ENCODE data around the gene SUCLG2.

Gene SUCLG2

DNA sequence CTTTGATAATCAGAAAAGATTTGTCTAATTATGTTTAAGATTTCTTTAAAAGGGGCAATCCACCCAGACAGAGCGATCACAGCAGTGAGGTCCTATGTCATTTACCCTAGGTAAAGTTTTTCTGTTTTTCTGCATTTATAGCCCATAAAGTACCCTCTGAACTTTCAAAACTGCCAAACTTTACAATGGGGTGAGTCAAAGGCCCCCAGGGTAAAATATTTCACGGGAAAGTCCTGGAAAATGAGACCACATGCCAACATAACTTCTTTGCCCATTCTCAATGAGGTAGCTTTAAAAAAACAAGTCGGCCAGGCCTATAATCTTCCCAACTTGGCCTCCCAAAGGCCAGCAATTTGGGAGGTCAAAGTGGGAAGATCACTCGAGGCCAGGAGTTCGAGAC, 53.0 kb downstream of the SUCLG2 start:
- TF ChIP-seq, protein P1, sequence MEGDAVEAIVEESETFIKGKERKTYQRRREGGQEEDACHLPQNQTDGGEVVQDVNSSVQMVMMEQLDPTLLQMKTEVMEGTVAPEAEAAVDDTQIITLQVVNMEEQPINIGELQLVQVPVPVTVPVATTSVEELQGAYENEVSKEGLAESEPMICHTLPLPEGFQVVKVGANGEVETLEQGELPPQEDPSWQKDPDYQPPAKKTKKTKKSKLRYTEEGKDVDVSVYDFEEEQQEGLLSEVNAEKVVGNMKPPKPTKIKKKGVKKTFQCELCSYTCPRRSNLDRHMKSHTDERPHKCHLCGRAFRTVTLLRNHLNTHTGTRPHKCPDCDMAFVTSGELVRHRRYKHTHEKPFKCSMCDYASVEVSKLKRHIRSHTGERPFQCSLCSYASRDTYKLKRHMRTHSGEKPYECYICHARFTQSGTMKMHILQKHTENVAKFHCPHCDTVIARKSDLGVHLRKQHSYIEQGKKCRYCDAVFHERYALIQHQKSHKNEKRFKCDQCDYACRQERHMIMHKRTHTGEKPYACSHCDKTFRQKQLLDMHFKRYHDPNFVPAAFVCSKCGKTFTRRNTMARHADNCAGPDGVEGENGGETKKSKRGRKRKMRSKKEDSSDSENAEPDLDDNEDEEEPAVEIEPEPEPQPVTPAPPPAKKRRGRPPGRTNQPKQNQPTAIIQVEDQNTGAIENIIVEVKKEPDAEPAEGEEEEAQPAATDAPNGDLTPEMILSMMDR (IDR thresholded peaks at IDR 0.05; ENCODE audit: control insufficient read depth, insufficient read depth, low read depth, low read length, missing control alignments): no peak
- DNase-seq (ENCODE audit: low read depth): no peak

DNA sequence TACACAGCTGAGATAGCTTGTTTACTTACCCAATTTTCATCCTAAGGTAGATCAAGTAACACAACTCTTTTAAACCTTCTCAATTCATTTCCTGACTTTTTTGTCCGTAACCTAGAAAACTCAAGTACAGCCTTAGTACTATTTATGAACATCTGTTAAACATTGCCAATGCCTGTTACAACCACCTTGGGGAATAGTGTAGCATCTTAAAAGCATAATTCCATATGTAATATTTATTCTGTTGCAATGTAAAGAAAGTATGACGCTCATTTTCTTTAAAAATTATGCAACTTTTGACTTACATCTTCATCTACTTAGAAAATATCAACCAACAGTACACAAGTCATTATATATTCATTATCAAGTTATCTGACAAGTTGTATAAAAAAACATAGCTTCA, 54.6 kb downstream of the SUCLG2 start:
- no peak overlapping the region for H3K4me3 ChIP-seq (ENCODE audit: control insufficient read depth, low read depth, low read length)
- TF ChIP-seq, protein P1 (IDR thresholded peaks at IDR 0.05; ENCODE audit: control insufficient read depth, insufficient read depth, low read depth, low read length, missing control alignments): no peak
- no peak for DNase-seq (ENCODE audit: low read depth)

More for the DNA sequence above, 53.0 kb downstream of the SUCLG2 start:
- no peak overlapping the region for H3K4me3 ChIP-seq (ENCODE audit: control insufficient read depth, low read depth, low read length)

DNA sequence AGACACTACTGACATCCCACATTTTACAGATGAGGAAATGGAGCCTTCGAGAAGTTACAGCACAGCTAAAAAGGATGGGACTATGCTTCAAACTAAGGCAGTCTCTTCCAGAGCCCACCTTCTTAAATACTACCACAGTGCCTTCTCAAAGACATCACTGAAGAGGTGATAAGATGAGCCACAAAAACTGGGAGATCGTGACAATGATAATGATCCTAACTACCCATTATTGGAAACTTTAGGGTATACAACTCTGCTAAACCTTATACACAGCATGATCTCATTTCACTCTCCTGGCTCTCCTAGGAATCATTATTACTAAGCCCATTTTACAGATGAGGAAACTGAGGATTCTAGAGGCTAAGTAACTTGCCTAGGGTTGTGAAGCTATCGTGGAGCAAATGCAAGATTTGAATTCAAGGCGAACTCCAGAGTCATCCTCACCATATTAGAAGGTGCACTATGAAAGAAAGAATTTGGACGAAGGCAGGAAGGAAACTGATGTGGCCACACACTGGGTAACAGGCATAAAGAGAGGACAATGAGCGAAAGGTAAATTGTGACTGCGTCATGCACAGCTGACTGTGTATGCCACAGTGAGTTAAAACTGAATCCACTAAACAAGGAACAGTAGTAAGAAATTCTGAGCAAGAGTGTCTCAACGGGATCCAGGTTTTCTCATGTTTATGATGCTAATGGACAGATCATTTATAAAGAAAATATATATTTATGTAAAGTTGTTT, 55.4 kb downstream of the SUCLG2 start:
- TF ChIP-seq, protein P1 (IDR thresholded peaks at IDR 0.05; ENCODE audit: control insufficient read depth, insufficient read depth, low read depth, low read length, missing control alignments): no peak
- DNase-seq (ENCODE audit: low read depth): no peak

DNA sequence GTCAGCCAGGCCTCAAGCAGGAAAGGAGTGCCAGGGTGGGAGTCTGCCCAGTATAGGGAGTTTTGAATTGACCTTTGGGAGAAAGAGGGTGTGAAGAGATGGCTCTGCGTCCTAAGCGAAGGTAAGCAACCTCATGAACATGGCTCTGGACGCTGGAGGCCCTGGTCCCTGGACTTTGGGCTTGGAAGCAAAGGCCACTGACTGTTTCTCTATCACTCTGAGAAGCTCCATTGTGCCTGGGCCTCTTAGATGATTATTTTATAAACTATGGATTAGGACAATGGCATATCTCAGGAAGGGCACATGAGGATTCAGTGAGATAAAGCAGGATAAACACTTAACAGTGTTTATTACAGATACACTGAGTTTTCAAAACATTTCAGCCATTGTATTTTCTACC, 59.0 kb downstream of the SUCLG2 start:
- TF ChIP-seq, protein P1 (IDR thresholded peaks at IDR 0.05; ENCODE audit: control insufficient read depth, insufficient read depth, low read depth, low read length, missing control alignments): no peak
- no peak overlapping the region for H3K4me3 ChIP-seq (ENCODE audit: control insufficient read depth, low read depth, low read length)
- DNase-seq (ENCODE audit: low read depth): no peak

More for the DNA sequence above, 55.4 kb downstream of the SUCLG2 start:
- H3K4me3 ChIP-seq (ENCODE audit: control insufficient read depth, low read depth, low read length): no peak overlapping the region

DNA sequence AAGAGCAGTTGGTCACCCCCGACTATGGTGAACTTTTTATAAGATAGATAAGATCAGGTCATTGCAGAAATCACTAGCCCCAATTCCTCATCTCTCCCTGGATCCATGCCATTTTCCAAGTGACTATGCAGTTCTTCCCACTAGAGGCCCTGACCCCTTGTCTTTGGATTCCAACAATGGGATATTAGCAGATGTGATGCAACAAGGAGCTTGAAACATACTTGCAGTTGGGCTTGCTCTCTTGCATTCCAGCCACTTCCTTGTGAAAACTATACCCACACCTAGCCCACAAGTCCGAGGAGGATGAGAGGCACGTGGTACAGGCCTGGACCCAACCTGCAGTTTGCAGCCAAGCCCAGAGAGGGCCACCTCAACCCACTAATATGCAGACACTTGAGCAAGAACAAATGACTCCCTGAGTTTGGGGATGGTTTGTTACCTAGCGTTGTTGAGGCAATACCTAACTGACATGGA, 60.6 kb downstream of the SUCLG2 start:
- TF ChIP-seq, protein P1 (IDR thresholded peaks at IDR 0.05; ENCODE audit: control insufficient read depth, insufficient read depth, low read depth, low read length, missing control alignments): peak; percentile 16
- no peak overlapping the region for H3K4me3 ChIP-seq (ENCODE audit: control insufficient read depth, low read depth, low read length)
- peak; percentile 48 for DNase-seq (ENCODE audit: low read depth)

DNA sequence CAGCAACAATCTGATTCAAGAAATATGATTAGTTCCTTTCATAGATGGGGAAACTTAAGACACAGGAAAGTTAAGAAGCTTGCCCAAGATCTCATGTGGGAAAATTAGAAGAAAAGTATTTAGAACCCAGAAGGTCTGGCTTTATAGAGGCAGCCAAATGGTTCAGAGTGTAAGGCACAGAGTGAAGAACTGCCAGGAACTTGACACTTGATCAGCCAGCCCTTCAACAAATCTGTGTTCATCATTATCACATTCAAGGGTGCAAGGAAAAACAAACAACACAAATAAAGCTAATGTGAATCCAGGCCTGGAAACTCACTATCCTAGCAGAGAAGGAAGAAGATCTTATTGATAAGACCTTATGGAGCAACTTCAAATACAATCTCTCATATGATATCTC, 62.4 kb downstream of the SUCLG2 start:
- TF ChIP-seq, protein P1 (IDR thresholded peaks at IDR 0.05; ENCODE audit: control insufficient read depth, insufficient read depth, low read depth, low read length, missing control alignments): no peak
- no peak for DNase-seq (ENCODE audit: low read depth)

More for the DNA sequence above, 62.4 kb downstream of the SUCLG2 start:
- H3K4me3 ChIP-seq (ENCODE audit: control insufficient read depth, low read depth, low read length): no peak overlapping the region
